ENCODE results near the gene SPTBN2.

The SPTBN2 gene

DNA sequence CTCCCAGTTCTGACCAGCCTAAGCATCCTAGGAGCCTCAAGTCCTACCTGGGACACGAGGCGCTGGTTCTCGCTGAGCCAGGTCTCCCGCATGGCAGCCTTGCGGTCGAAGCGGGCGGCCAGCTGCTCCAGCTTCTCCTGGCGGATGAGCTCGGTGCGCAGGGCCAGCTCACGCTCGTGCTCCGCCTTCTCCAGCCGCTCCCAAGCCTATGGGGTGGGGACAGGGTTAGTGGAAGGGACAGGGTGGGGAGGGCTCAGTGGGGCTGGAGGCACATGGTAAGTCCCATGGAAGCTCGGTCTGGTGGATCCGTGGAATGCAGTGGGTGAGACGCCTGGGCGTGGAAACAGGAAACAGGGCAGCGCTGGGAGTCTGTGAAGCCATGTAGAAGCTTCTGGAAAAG is 20.9 kb downstream of the SPTBN2 start:
- no peak overlapping the region for H3K27ac ChIP-seq (replicated peaks)
- no peak for DNase-seq (ENCODE audit: low read depth in 1 of 2, low spot score in 1 of 2)
- H3K27me3 ChIP-seq (ENCODE audit: insufficient read depth, poor library complexity, severe bottlenecking) = no peaks in the 10 kb centered on the region
- H3K4me3 ChIP-seq (replicated peaks; ENCODE audit: insufficient read depth, low read length) = no peak overlapping the region
- TF ChIP-seq SPI1 (IDR thresholded peaks at IDR 0.05; ENCODE audit: borderline replicate concordance, low read depth) = no peak
- TF ChIP-seq, protein P1, sequence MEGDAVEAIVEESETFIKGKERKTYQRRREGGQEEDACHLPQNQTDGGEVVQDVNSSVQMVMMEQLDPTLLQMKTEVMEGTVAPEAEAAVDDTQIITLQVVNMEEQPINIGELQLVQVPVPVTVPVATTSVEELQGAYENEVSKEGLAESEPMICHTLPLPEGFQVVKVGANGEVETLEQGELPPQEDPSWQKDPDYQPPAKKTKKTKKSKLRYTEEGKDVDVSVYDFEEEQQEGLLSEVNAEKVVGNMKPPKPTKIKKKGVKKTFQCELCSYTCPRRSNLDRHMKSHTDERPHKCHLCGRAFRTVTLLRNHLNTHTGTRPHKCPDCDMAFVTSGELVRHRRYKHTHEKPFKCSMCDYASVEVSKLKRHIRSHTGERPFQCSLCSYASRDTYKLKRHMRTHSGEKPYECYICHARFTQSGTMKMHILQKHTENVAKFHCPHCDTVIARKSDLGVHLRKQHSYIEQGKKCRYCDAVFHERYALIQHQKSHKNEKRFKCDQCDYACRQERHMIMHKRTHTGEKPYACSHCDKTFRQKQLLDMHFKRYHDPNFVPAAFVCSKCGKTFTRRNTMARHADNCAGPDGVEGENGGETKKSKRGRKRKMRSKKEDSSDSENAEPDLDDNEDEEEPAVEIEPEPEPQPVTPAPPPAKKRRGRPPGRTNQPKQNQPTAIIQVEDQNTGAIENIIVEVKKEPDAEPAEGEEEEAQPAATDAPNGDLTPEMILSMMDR (IDR thresholded peaks at IDR 0.05; ENCODE audit: insufficient read depth, low read length) = no peak
- no peak for TF ChIP-seq GABPA (IDR thresholded peaks at IDR 0.05; ENCODE audit: low read depth)
- no peak for TF ChIP-seq POLR2AphosphoS5 (IDR thresholded peaks at IDR 0.05; ENCODE audit: low read depth)

DNA sequence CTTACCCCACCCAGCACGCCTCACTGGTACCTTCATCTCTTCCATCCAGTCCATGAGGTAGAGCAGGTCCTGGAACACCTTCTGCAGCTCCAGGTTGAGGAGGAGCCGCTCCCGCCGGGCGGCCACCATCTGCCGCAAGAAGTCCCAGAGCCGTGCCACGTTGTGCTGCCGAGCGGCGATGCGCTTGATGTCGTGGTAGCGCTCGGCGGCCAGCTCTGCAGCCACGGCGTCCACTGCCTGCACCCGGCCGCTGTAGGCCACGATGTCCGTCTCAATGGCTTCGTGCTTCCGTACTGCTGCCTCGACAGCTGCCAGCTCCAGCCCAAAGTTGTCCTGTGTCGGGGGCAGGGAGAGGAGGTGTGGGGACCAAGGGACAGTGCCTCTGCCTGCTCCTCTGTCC is 21.5 kb downstream of the SPTBN2 start:
- DNase-seq (ENCODE audit: low read depth in 1 of 2, low spot score in 1 of 2) = no peak
- H3K27ac ChIP-seq (replicated peaks) = no peak overlapping the region
- TF ChIP-seq, protein P1 (IDR thresholded peaks at IDR 0.05; ENCODE audit: insufficient read depth, low read length) = no peak
- TF ChIP-seq SPI1 (IDR thresholded peaks at IDR 0.05; ENCODE audit: borderline replicate concordance, low read depth) (no peak), GABPA (IDR thresholded peaks at IDR 0.05; ENCODE audit: low read depth) (no peak), POLR2AphosphoS5 (IDR thresholded peaks at IDR 0.05; ENCODE audit: low read depth) (no peak)
- TF ChIP-seq, protein P2, sequence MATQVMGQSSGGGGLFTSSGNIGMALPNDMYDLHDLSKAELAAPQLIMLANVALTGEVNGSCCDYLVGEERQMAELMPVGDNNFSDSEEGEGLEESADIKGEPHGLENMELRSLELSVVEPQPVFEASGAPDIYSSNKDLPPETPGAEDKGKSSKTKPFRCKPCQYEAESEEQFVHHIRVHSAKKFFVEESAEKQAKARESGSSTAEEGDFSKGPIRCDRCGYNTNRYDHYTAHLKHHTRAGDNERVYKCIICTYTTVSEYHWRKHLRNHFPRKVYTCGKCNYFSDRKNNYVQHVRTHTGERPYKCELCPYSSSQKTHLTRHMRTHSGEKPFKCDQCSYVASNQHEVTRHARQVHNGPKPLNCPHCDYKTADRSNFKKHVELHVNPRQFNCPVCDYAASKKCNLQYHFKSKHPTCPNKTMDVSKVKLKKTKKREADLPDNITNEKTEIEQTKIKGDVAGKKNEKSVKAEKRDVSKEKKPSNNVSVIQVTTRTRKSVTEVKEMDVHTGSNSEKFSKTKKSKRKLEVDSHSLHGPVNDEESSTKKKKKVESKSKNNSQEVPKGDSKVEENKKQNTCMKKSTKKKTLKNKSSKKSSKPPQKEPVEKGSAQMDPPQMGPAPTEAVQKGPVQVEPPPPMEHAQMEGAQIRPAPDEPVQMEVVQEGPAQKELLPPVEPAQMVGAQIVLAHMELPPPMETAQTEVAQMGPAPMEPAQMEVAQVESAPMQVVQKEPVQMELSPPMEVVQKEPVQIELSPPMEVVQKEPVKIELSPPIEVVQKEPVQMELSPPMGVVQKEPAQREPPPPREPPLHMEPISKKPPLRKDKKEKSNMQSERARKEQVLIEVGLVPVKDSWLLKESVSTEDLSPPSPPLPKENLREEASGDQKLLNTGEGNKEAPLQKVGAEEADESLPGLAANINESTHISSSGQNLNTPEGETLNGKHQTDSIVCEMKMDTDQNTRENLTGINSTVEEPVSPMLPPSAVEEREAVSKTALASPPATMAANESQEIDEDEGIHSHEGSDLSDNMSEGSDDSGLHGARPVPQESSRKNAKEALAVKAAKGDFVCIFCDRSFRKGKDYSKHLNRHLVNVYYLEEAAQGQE (IDR thresholded peaks at IDR 0.05; ENCODE audit: insufficient replicate concordance, low read depth) = no peak
- H3K27me3 ChIP-seq (ENCODE audit: insufficient read depth, poor library complexity, severe bottlenecking) = no peaks in the 10 kb centered on the region
- no peak overlapping the region for H3K4me3 ChIP-seq (replicated peaks; ENCODE audit: insufficient read depth, low read length)

DNA sequence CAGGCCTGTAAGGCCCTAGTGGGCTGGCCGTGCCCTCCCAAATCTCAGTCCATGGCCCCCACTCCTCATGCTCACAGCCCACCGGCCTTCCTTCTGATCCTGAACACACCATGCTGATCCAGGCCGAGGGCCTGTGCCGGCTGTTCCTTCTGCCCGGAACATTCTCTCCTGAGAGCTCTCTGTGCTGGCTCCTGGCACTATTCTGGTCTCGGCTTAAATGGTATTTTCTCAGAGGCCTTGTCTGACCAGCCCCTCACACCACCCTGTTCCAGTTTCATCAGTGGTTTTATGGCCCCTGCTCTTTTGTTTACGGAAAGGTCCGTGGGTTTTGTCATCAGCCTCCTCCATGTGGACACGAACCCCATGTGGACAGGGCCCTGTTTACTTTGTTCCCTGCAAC is 22.0 kb downstream of the SPTBN2 start:
- no peaks in the 10 kb centered on the region for H3K27me3 ChIP-seq (ENCODE audit: insufficient read depth, poor library complexity, severe bottlenecking)
- no peak overlapping the region for H3K4me3 ChIP-seq (replicated peaks; ENCODE audit: insufficient read depth, low read length)
- TF ChIP-seq, protein P2 (IDR thresholded peaks at IDR 0.05; ENCODE audit: insufficient replicate concordance, low read depth) = no peak
- TF ChIP-seq, protein P1 (IDR thresholded peaks at IDR 0.05; ENCODE audit: insufficient read depth, low read length) = no peak
- TF ChIP-seq GABPA (IDR thresholded peaks at IDR 0.05; ENCODE audit: low read depth) (no peak), POLR2AphosphoS5 (IDR thresholded peaks at IDR 0.05; ENCODE audit: low read depth) (no peak), SPI1 (IDR thresholded peaks at IDR 0.05; ENCODE audit: borderline replicate concordance, low read depth) (no peak)
- no peak for DNase-seq (ENCODE audit: low read depth in 1 of 2, low spot score in 1 of 2)
- no peak overlapping the region for H3K27ac ChIP-seq (replicated peaks)

All from HL-60 (cell line).